Lung (tissue), 12 donors: Measurements from ENCODE around the gene CAMK2B. TPM values are rescaled to one million over a fixed set of nuclear protein-coding genes. Genes with fewer than 3 reads are reported as not detected.

Experiments used
- ATAC-seq: fragments of 200-7000 bp; cut with Tn5 transposase; one replicate; pipeline ENCODE4 v1.9.1; 2020; ENCODE audit warnings: moderate number of reproducible peaks; ENCODE audit not compliant: insufficient read depth, low FRiP score
- DNase-seq, 3 donors: peaks; one replicate each; pipeline ENCODE4 v3.0.0-alpha.2; 2013 to 2017
- H3K27ac ChIP-seq, 2 donors: one replicate each; pipeline ENCODE4 v1.5.1; 2013; ENCODE audit warnings: mild to moderate bottlenecking in 2 of 2, moderate library complexity in 2 of 2, control low read depth in 1 of 2, inconsistent platforms in 1 of 2, low read depth in 1 of 2, low read length in 1 of 2
- H3K27me3 ChIP-seq, 3 donors: one replicate each; pipeline ENCODE4 v1.5.1; 2013; ENCODE audit warnings: low read length in 2 of 3; ENCODE audit not compliant: control insufficient read depth in 3 of 3, insufficient read depth in 3 of 3
- H3K36me3 ChIP-seq, 4 donors: one replicate each; pipeline ENCODE4 v1.5.1; 2013; ENCODE audit warnings: low read length in 4 of 4, mild to moderate bottlenecking in 1 of 4, moderate library complexity in 1 of 4; ENCODE audit not compliant: control insufficient read depth in 4 of 4, insufficient read depth in 4 of 4
- H3K4me1 ChIP-seq, 5 donors: one replicate each; pipeline ENCODE4 v1.5.1; 2013; ENCODE audit warnings: low read length in 5 of 5, mild to moderate bottlenecking in 2 of 5, moderate library complexity in 1 of 5; ENCODE audit not compliant: control insufficient read depth in 5 of 5, insufficient read depth in 5 of 5
- H3K4me3 ChIP-seq: one replicate; pipeline ENCODE4 v1.5.1; 2013; ENCODE audit warnings: mild to moderate bottlenecking, control low read depth, moderate library complexity
- H3K9ac ChIP-seq, 2 donors: one replicate each; pipeline ENCODE4 v1.5.1; 2013; ENCODE audit warnings: low read length in 2 of 2, control low read depth in 1 of 2; ENCODE audit not compliant: insufficient read depth in 1 of 2
- H3K9me3 ChIP-seq, 4 donors: one replicate each; pipeline ENCODE4 v1.5.1; 2013; ENCODE audit warnings: low read length in 3 of 4, mild to moderate bottlenecking in 1 of 4, moderate library complexity in 1 of 4; ENCODE audit not compliant: control insufficient read depth in 4 of 4, insufficient read depth in 3 of 4
- WGBS, 2 donors: extraction: QIAGEN DNeasy Blood & Tissue Kit; methylation state at CpG; one replicate each; pipeline ENCODE4 v1.1.7; 2013; 5-methylcytosine and 5-hydroxymethylcytosine counted together
- polyA plus RNA-seq, 2 donors: library from polyadenylated mRNA; stranded (reverse); fragments of 200-250 nt; gene quantifications; one replicate each; pipeline ENCODE4 v1.2.1, GENCODE V29; 2013
- total RNA-seq, 2 donors: library from RNA; depleted of rRNA in 1 of 2; stranded (reverse); fragments of >200 nt in 1 of 2; gene quantifications; one replicate each; pipeline ENCODE4 v1.2.1, GENCODE V29; 2014 to 2021
- TF ChIP-seq, protein P1 (sequence below): IDR thresholded peaks from 2 replicates; pipeline ENCODE4 v1.5.1; 2012; ENCODE audit warnings: mild to moderate bottlenecking; ENCODE audit errors: control extremely low read depth, extremely low read depth
- donor health status: control.
- donor health status: control.
- donor health status: Bipolar disorder and iron deficiency.
- donor health status: healthy.
- donor health status: DM: yes; HTN: yes; CAD: no.

CAMK2B gene
- total and polyA plus RNA-seq, 4 donors: 0.12 to 0.80 (median 0.33) TPM

DNA sequence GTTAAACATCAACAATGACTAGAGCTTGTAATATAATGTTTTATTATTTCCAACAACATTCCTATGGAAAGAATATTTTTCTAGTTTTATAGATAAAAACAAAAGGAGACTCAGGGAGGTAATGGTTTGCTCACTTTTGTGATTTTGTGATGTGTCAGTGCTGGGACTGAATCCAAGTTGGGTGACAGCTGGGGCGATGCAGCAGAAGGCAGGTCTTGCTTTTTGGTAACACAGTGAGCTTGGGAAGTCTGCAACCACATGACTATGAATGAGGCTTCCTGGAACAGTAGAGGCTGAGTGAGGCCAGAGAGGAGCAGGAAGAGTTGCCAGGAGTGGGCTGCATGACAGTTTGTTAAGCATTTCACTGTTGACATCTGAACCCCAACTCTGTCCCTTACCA, 129.5 kb downstream of the CAMK2B start:
- H3K27me3 ChIP-seq: peaks cover 0 to 6% (median 4%) of the 10 kb centered on the region in 3 donors
- H3K36me3 ChIP-seq: no peaks in the 10 kb centered on the region
- ATAC-seq (no peak), DNase-seq (no peak)
- TF ChIP-seq, protein P1, sequence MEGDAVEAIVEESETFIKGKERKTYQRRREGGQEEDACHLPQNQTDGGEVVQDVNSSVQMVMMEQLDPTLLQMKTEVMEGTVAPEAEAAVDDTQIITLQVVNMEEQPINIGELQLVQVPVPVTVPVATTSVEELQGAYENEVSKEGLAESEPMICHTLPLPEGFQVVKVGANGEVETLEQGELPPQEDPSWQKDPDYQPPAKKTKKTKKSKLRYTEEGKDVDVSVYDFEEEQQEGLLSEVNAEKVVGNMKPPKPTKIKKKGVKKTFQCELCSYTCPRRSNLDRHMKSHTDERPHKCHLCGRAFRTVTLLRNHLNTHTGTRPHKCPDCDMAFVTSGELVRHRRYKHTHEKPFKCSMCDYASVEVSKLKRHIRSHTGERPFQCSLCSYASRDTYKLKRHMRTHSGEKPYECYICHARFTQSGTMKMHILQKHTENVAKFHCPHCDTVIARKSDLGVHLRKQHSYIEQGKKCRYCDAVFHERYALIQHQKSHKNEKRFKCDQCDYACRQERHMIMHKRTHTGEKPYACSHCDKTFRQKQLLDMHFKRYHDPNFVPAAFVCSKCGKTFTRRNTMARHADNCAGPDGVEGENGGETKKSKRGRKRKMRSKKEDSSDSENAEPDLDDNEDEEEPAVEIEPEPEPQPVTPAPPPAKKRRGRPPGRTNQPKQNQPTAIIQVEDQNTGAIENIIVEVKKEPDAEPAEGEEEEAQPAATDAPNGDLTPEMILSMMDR: no peak
- WGBS, 2 donors: 19 to 39% methylated on average over 1 of the region's 1 CpG
- no peak overlapping the region for H3K9ac ChIP-seq
- H3K4me3 ChIP-seq: no peak overlapping the region
- no peak overlapping the region for H3K27ac ChIP-seq
- no peaks in the 10 kb centered on the region for H3K9me3 ChIP-seq
- H3K4me1 ChIP-seq: no peaks in the 10 kb centered on the region

DNA sequence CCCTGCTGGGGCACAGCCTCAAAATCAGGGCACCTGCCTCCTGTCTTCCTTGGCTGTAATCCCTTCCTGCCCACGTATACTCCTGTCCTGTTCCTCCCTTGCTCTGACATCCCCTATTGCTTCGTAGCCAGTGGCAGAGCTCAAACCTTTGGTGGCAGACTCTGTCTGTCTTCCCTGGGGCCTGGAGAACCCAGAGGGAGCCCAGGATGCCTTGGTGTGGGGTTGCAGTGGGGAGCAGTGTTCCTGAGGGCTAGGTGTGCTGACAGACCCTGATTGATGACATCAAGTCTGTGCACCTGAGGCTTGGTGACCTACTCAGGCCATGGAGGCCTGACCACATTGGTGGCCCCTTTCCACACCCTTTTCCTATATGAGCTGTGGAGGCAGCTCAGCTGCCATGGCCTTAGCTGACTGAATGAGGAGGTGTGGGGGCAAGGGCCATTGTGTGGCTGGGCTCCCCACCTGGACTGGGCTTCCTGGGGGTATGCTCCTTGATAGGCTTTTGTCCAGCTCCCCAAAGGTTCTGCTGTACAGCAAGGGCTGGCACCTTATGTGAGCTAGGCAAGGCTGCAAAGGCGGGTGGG, 130.7 kb downstream of the CAMK2B start:
- peaks cover 0 to 6% (median 4%) of the 10 kb centered on the region in 3 donors for H3K27me3 ChIP-seq
- 84% methylated on average over 3 of the region's 3 CpGs for WGBS, 2 donors
- DNase-seq (no peak), ATAC-seq (no peak)
- no peak overlapping the region for H3K27ac ChIP-seq
- H3K9ac ChIP-seq: no peak overlapping the region
- no peaks in the 10 kb centered on the region for H3K4me1 ChIP-seq
- no peaks in the 10 kb centered on the region for H3K36me3 ChIP-seq
- H3K4me3 ChIP-seq: no peak overlapping the region
- TF ChIP-seq, protein P1: no peak
- H3K9me3 ChIP-seq: no peaks in the 10 kb centered on the region

DNA sequence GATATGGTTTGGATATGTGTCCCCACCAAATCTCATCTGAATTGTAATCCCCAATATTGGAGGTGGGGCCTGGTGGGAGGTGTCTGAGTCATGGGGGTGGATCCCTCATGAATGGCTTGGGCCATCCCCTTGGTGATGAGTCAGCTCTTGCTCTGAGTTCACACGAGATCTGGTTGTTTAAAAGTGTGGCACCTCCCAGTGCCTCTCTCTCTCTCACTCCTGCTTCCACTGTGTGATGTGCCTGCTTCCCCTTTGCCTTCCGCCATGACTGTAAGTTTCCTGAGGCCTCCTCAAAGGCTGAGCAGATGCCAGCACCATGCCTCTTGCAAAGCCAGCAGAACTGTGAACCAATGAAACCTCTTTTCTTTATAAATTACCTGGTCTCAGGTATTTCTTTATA, 131.3 kb downstream of the CAMK2B start:
- TF ChIP-seq, protein P1: no peak
- 63 to 68% methylated on average over 2 of the region's 2 CpGs for WGBS, 2 donors

More for the DNA sequence above, 131.3 kb downstream of the CAMK2B start:
- no peaks in the 10 kb centered on the region for H3K9me3 ChIP-seq
- no peak for DNase-seq
- no peak overlapping the region for H3K27ac ChIP-seq
- no peaks in the 10 kb centered on the region for H3K36me3 ChIP-seq
- no peak overlapping the region for H3K9ac ChIP-seq
- peaks cover 0 to 1% (median 0%) of the 10 kb centered on the region in 5 donors for H3K4me1 ChIP-seq
- H3K27me3 ChIP-seq: peaks cover 0 to 6% (median 4%) of the 10 kb centered on the region in 3 donors
- ATAC-seq: no peak
- no peak overlapping the region for H3K4me3 ChIP-seq
